HPDE6-E6E7 (cell line): ENCODE data around the gene ALOX12B.
"Not testable (repeated sequence)": the region's sequence is repeated elsewhere in the genome, so short reads cannot be mapped to it uniquely, and the experiment has no call there.

ENCODE experiments used
- DNase-seq: peaks from one replicate; pipeline ENCODE4 v3.0.0; 2011; ENCODE audit warnings: missing footprints; ENCODE audit errors: extremely low spot score

The ALOX12B gene

GRCh38 chr17:8064561-8065019, 22.9 kb downstream of the ALOX12B start:
- DNase-seq = no peak

GRCh38 chr17:8063761-8064534, 23.6 kb downstream of the ALOX12B start:
- no peak for DNase-seq

- no peak for DNase-seq
Observed at GRCh38 chr17:8062807-8063483, 24.6 kb downstream of the ALOX12B start.

GRCh38 chr17:8062435-8062806, 25.1 kb downstream of the ALOX12B start:
- DNase-seq = no peak

GRCh38 chr17:8061851-8062250, 25.7 kb downstream of the ALOX12B start:
- not testable (repeated sequence) for DNase-seq

DNA sequence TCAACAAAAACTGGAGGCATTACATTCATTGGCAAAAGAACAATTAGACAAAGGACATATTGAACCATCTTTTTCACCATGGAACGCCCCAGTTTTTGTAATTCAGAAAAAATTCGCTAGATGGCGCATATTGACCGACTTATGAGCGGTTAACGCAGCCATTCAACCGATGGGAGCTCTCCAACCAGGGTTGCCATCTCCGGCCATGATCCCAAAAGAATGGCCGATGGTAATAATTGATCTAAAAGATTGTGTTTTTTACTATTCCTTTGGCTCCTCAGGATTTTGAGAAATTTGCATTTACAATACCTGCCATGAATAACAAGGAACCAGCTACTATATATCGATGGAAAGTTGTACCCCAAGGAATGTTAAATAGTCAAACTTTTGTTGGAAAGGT, 27.2 kb downstream of the ALOX12B start:
- DNase-seq = peak; percentile 62

DNA sequence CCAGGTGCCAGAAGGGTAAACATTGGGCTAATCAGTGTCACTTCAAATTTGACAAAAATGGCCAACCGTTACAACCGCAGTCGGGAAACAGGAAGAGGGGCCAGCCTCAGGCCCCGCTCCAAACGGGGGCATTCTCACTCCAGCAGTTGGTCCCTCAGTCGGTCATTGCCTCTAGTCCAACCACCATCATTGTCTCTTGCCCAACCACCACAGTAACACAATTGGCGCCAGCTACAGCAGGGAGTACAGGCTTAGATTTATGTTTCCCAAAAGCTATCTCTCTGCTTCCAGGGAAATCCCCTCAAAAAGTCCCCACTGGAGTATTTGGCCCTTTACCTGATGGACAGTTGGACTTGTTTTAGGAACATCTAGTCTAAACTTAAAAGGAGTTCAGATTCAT, 28.4 kb downstream of the ALOX12B start:
- DNase-seq = no peak

GRCh38 chr17:8057691-8058114, 29.8 kb downstream of the ALOX12B start:
- peak; percentile 60 for DNase-seq

DNA sequence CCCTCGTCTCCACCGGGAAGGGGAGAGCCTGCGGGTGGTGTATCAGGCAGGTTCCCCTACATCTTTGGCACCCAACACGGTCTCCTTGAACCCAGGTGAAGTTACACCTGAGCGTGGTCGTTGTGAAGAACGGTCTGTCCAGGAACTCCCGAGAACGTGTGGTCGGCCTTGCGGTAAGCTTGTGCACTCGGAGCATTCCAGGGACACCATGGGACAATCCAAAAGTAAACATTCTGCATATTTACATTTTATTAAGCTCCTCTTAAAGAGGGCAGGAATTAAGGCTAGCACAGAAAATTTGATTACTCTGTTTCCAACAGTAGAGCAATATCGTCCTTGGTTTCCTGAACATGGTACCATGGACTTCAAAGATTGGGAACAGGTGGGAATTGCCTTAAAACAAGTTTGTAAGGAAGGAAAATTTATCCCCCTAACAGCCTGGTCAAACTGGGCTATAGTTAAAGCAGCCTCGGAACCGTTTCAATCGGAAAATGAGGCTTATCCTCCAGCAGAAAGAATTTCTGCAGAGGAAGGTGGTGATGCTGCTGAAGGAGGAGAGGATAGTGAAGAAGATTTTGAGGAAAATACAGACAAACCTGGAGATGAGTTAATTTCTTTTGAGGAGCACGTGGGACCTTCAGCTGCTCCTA, 30.4 kb downstream of the ALOX12B start:
- no peak for DNase-seq

DNA sequence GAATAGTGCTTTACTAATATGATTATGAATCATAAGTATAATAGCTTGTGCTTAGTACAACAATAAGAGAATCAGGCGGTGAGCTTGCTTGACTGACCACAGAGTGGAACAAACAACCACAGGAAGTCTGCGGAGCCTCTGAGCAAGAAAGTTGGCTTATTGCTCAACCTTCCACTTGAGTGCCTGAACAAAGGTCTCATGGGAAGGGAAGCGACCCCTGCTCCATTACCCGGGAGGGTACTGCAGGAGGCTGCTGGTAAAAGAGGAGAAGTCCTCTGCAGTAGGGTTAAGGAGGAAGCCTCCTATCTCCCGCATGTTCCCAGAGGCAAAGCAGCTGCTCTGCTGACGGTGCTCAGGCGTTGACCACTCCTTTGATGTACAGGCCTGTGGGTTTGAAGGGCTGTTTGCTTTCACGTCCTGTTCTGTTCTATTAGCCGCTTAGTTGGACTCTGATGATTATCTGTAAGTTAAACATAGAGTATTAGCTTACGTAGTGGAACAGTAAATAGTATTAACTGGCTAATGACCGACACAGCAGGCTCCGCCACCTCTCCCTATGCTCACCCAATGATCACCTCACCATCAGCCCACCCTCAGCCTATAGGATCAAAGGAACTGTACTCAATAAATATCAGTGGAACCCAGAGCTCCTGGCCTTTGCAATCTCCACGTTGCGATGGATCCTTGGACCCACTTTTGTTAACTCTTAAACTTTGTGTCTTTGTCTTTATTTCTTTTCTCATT, 31.1 kb downstream of the ALOX12B start:
- DNase-seq = peak; percentile 44

DNA sequence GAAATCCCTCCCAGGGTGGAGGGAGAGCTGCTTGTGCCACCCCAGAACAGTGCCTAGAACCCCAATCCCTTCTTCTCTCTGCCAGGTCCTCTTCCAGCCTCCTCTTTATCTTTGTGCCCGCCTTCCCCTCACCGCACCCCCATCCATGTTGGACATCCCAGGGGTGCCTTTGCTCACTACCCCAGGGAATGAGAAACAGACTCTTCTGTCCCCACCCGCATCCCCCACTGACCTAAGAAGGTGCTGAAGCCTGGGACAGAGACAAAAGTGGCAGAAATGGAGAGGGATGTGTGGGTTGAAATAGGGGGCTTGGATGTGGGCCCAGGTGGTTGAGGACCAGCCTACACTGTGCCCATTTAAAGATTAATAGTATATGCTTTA, 31.7 kb downstream of the ALOX12B start:
- no peak for DNase-seq

DNA sequence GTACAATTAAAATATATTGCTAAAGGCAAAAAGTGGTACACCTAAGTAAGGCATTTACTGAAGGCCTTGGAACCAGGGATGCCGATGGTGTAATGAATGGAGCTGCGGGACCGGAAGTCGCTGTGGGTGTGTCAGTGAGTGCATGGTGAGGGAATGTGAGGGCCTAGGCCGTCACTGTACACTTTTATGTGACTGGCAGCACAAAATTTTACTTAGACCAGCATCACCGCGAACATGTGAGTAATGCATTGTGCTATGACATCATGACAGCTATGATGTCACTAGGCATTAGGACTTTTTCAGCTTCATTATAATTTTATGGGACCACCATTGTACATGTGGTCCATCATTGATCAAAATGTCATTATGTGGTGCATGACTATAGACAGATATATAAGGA, 33.9 kb downstream of the ALOX12B start:
- DNase-seq = no peak

GRCh38 chr17:8052256-8053252, 35.0 kb downstream of the ALOX12B start:
- DNase-seq = no peak

GRCh38 chr17:8051831-8052230, 35.7 kb downstream of the ALOX12B start:
- DNase-seq = no peak

GRCh38 chr17:8048736-8049135, 38.8 kb downstream of the ALOX12B start:
- DNase-seq = no peak

- no peak for DNase-seq
Observed at GRCh38 chr17:8048236-8048635, 39.3 kb downstream of the ALOX12B start.

DNA sequence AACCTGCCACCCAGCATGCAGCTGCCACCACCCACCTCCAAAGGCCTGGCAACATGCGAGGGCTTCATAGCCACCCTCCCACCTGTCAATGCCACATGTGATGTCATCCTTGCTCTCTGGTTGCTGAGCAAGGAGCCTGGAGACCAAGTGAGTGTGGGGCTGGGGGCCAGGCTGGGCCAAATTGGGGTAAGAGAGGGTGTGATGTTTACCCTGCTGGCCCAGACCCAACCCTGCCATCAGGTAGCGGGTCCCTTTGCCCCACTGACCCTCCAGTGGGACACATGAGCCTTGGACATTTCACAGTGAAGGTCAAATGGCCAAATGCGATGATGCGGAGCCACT, 39.8 kb downstream of the ALOX12B start:
- no peak for DNase-seq

GRCh38 chr17:8046929-8047768, 40.4 kb downstream of the ALOX12B start:
- no peak for DNase-seq

DNA sequence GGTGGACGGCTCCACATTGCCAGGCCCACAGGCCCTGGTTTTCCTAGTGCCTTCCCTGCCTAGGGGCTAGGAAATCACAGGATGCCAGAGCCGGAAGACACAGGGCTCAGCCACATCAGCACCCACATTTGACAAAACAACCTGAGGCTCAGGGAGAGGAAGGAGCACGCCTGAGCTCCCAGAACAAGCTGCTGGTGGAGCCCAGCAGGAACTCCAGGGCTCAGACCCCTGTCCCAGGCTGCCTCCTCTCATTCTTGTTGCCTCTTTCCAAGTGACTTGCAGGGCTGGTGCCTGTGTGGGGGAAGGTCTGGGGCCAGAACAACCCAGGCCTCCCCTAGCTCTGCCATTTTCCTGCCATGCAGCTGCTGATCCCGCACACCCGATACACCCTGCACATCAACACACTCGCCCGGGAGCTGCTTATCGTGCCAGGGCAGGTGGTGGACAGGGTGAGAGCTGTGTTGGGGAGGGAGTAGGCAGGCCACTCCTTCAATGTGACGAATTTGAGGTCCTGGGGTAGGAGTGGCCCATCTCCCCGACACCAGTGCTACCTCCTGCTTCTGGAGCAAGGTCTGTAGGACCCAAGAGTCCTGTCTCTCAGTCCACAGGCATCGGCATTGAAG, 41.1 kb downstream of the ALOX12B start:
- no peak for DNase-seq
